HG03571 (cell line): ENCODE data around the gene TMEM151A.
"Not testable (repeated sequence)": the region's sequence is repeated elsewhere in the genome, so short reads cannot be mapped to it uniquely, and the experiment has no call there.

Experiments used
- ATAC-seq: cut with Tn5 transposase; IDR thresholded peaks from one replicate; pipeline ENCODE4 v1.9.1; 2021; ENCODE audit not compliant: unreplicated experiment

The TMEM151A gene

GRCh38 chr11:66320289-66320688, 28.6 kb downstream of the TMEM151A start:
- not testable (repeated sequence) for ATAC-seq

GRCh38 chr11:66320748-66321147, 29.1 kb downstream of the TMEM151A start:
- ATAC-seq, result not testable (repeated sequence)

- ATAC-seq, result no peak
These were observed 29.9 kb downstream of the TMEM151A start for GRCh38 chr11:66321606-66322005.

GRCh38 chr11:66322732-66323427, 31.2 kb downstream of the TMEM151A start:
- ATAC-seq, result no peak

GRCh38 chr11:66323684-66324083, 32.0 kb downstream of the TMEM151A start:
- no peak for ATAC-seq

GRCh38 chr11:66324664-66325063, 33.0 kb downstream of the TMEM151A start:
- ATAC-seq, result no peak

GRCh38 chr11:66325263-66325671, 33.6 kb downstream of the TMEM151A start:
- no peak for ATAC-seq

GRCh38 chr11:66326261-66327111, 34.8 kb downstream of the TMEM151A start:
- ATAC-seq, result no peak

- no peak for ATAC-seq
These were observed 35.7 kb downstream of the TMEM151A start for GRCh38 chr11:66327171-66328030.

- no peak for ATAC-seq
These were observed 36.3 kb downstream of the TMEM151A start for GRCh38 chr11:66328031-66328301.

GRCh38 chr11:66328302-66329144, 36.8 kb downstream of the TMEM151A start:
- ATAC-seq, result no peak

- ATAC-seq, result no peak
These were observed 37.5 kb downstream of the TMEM151A start for GRCh38 chr11:66329165-66329673.

GRCh38 chr11:66330931-66331330, 39.2 kb downstream of the TMEM151A start:
- ATAC-seq, result no peak

GRCh38 chr11:66331542-66332370, 40.1 kb downstream of the TMEM151A start:
- no peak for ATAC-seq

- ATAC-seq, result no peak
These were observed 40.9 kb downstream of the TMEM151A start for GRCh38 chr11:66332371-66333219.

- no peak for ATAC-seq
These were observed 41.7 kb downstream of the TMEM151A start for GRCh38 chr11:66333220-66333877.

- ATAC-seq, result no peak
These were observed 42.4 kb downstream of the TMEM151A start for GRCh38 chr11:66333896-66334604.
